Cardiac septum (tissue), 1 donor: ENCODE results near the gene DGLUCY. TPM values are rescaled to one million over a fixed set of nuclear protein-coding genes. Genes with fewer than 3 reads are reported as not detected.
"Not testable (repeated sequence)": the region's sequence is repeated elsewhere in the genome, so short reads cannot be mapped to it uniquely, and the experiment has no call there.

Experiments
- DNase-seq: peaks from one replicate; pipeline ENCODE4 v3.0.0-alpha.2; 2020; ENCODE audit warnings: low spot score
- intact Hi-C: fragments of 100-400 bp; cut with DNase I; formaldehyde crosslinking; loops from one replicate; pipeline ENCODE4 v1.14.0; 2022
- total RNA-seq: library from RNA; stranded (reverse); fragmentation: NEBNext Ultra II Directional; extraction: Animal tissue kit (Norgen Biotek cat#: 25700); gene quantifications from one replicate; pipeline ENCODE4 v1.2.1, GENCODE V29; 2021
- donor health status: DM: no; HTN: no; CAD: no.

DGLUCY gene
- total RNA-seq, 1 donor from 2014 or later, result 131 TPM

- no peak for DNase-seq
- intact Hi-C loops, result no loop called here
These were observed 151.5 kb downstream of the DGLUCY start for GRCh38 chr14:91265404-91265803.

- intact Hi-C loops, DNase-seq: not testable (repeated sequence)
These were observed 152.4 kb downstream of the DGLUCY start for GRCh38 chr14:91266276-91266675.

- DNase-seq, result no peak
- intact Hi-C loops, result no loop called here
These were observed 154.1 kb downstream of the DGLUCY start for GRCh38 chr14:91267965-91268437.

GRCh38 chr14:91269076-91269991 lies 155.5 kb downstream of the DGLUCY start:
- DNase-seq, result no peak
- intact Hi-C loops, result no loop called here

GRCh38 chr14:91270188-91270587 lies 156.3 kb downstream of the DGLUCY start:
- intact Hi-C loops, result no loop called here
- no peak for DNase-seq

- no peak for DNase-seq
- intact Hi-C loops, result no loop called here
These were observed 156.7 kb downstream of the DGLUCY start for GRCh38 chr14:91270619-91271018.

GRCh38 chr14:91271639-91272038 lies 157.8 kb downstream of the DGLUCY start:
- intact Hi-C loops, result no loop called here
- no peak for DNase-seq

GRCh38 chr14:91272341-91273272 lies 158.7 kb downstream of the DGLUCY start:
- intact Hi-C loops, result no loop called here
- no peak for DNase-seq

- DNase-seq, result no peak
- intact Hi-C loops, result no loop called here
These were observed 159.5 kb downstream of the DGLUCY start for GRCh38 chr14:91273273-91273884.

GRCh38 chr14:91273885-91274273 lies 160.0 kb downstream of the DGLUCY start:
- intact Hi-C loops, result no loop called here
- no peak for DNase-seq

- intact Hi-C loops, result no loop called here
- DNase-seq, result no peak
These were observed 160.9 kb downstream of the DGLUCY start for GRCh38 chr14:91274796-91275195.

Other genes starting within 250 kb of the DGLUCY start
- gene RPS6KA5, start 53.4 kb upstream of the DGLUCY start, total RNA-seq, result 3.8 TPM
- gene GPR68, start 130.6 kb downstream of the DGLUCY start, total RNA-seq, result 3.4 TPM